ENCODE measurements around the gene PKP2. TPM values are rescaled to one million over a fixed set of nuclear protein-coding genes. Genes with fewer than 3 reads are reported as not detected.

The PKP2 gene
- total and polyA plus RNA-seq, 2 of the 4 experiments (the other 2 are of a cell fraction): 0.10 to 0.18 TPM

GRCh38 chr12:32884962-32885361 lies 11.6 kb downstream of the PKP2 start:
- Histone ChIP-seq H3K9ac (ENCODE audit: low read depth, low read length) (no peak overlapping the region), H4K20me1 (ENCODE audit: insufficient read depth, low read length) (no peaks in the 10 kb centered on the region), H2BK20ac (ENCODE audit: low read depth, low read length) (no peak overlapping the region), H3K56ac (ENCODE audit: extremely low read depth, insufficient read depth, low read length) (no peak overlapping the region), H2AK5ac (ENCODE audit: low read depth, low read length) (no peak overlapping the region), H2AFZ (replicated peaks; ENCODE audit: low read length, poor library complexity) (no peak overlapping the region), H2BK120ac (ENCODE audit: low read depth, low read length) (no peak overlapping the region), H3K4me3 (ENCODE audit: insufficient read depth, low read depth, low read length) (no peak overlapping the region), H2BK15ac (ENCODE audit: low read depth, low read length) (no peak overlapping the region), H3K27ac (ENCODE audit: insufficient read depth, low read length) (no peak overlapping the region), H2BK5ac (ENCODE audit: low read depth, low read length, poor library complexity, severe bottlenecking) (no peak overlapping the region), H2AK9ac (replicated peaks; ENCODE audit: low read depth, low read length, poor library complexity) (no peak overlapping the region), H3K14ac (replicated peaks; ENCODE audit: low read depth, low read length) (no peak overlapping the region), H3K79me1 (ENCODE audit: low read depth in 1 of 2, low read length in 2 of 2) (no peaks in the 10 kb centered on the region), H3K9me1 (ENCODE audit: insufficient read depth, low read length) (no peaks in the 10 kb centered on the region), H3K4ac (ENCODE audit: low read depth, low read length) (no peak overlapping the region), H3K18ac (ENCODE audit: low read depth, low read length) (no peak overlapping the region), H3K27me3 (ENCODE audit: control insufficient read depth, insufficient read depth, low read length) (no peaks in the 10 kb centered on the region), H4K8ac (ENCODE audit: low read depth in 2 of 2, low read length in 2 of 2) (no peak overlapping the region), H3K36me3 (ENCODE audit: control insufficient read depth, insufficient read depth, low read length) (no peaks in the 10 kb centered on the region), H3K4me1 (ENCODE audit: control insufficient read depth, insufficient read depth, low read length) (no peaks in the 10 kb centered on the region), H4K5ac (ENCODE audit: low read depth, low read length) (no peak overlapping the region), H3K9me3 (ENCODE audit: control insufficient read depth, insufficient read depth, low read length) (no peaks in the 10 kb centered on the region), H4K91ac (ENCODE audit: insufficient read depth, low read depth, low read length) (no peak overlapping the region), H3K4me2 (ENCODE audit: low read depth, low read length) (no peak overlapping the region), H3K23ac (ENCODE audit: low read depth, low read length) (no peak overlapping the region)
- no peak for TF ChIP-seq ELK1 (IDR thresholded peaks at IDR 0.05; ENCODE audit: borderline replicate concordance, low read depth, low read length)
- TF ChIP-seq MAZ (IDR thresholded peaks at IDR 0.05; ENCODE audit: borderline replicate concordance, low read depth, low read length): no peak
- no peak for TF ChIP-seq NFE2L2 (IDR thresholded peaks at IDR 0.05; ENCODE audit: low read depth, low read length)
- TF ChIP-seq RCOR1 (IDR thresholded peaks at IDR 0.05; ENCODE audit: insufficient replicate concordance, low read length): no peak
- TF ChIP-seq POLR2A (IDR thresholded peaks at IDR 0.05; ENCODE audit: low read depth, low read length): no peak
- no peak for TF ChIP-seq MAFK (IDR thresholded peaks at IDR 0.05; ENCODE audit: low read depth, low read length)
- TF ChIP-seq SMC3 (IDR thresholded peaks at IDR 0.05; ENCODE audit: low read depth, low read length): no peak
- TF ChIP-seq CHD1 (IDR thresholded peaks at IDR 0.05; ENCODE audit: low read depth, low read length): no peak
- no peak for TF ChIP-seq CEBPB (IDR thresholded peaks at IDR 0.05; ENCODE audit: low read depth, low read length)
- TF ChIP-seq RAD21 (IDR thresholded peaks at IDR 0.05; ENCODE audit: low read length): no peak
- intact Hi-C loops (cut with micrococcal nuclease): no loop called here
- ChIA-PET CTCF (no interaction called here), POLR2A (ENCODE audit: unreplicated experiment) (no interaction called here)
- BruUV-seq (replicated peaks): no TSS peak
- dilution Hi-C loops (cut with HindIII; ENCODE audit: low sequenced_read_pairs, unreplicated experiment): no loop called here
- in situ Hi-C loops (cut with MboI; ENCODE audit: low sequenced_read_pairs): no loop called here
- WGBS, 2 experiments (ENCODE audit: extremely low coverage in 2 of 2, insufficient read length in 1 of 2): no CpG with 5 or more reads among the region's 4 CpGs
- no peak for DNase-seq
- ATAC-seq (ENCODE audit: low read depth): no peak
